Measurements from ENCODE around the gene TGFBR3L. TPM values are rescaled to one million over a fixed set of nuclear protein-coding genes. Genes with fewer than 3 reads are reported as not detected.

TGFBR3L gene
- total and polyA plus RNA-seq, 2 of the 4 experiments (the other 2 are of a cell fraction) = 0.94 TPM; not detected in 1

DNA sequence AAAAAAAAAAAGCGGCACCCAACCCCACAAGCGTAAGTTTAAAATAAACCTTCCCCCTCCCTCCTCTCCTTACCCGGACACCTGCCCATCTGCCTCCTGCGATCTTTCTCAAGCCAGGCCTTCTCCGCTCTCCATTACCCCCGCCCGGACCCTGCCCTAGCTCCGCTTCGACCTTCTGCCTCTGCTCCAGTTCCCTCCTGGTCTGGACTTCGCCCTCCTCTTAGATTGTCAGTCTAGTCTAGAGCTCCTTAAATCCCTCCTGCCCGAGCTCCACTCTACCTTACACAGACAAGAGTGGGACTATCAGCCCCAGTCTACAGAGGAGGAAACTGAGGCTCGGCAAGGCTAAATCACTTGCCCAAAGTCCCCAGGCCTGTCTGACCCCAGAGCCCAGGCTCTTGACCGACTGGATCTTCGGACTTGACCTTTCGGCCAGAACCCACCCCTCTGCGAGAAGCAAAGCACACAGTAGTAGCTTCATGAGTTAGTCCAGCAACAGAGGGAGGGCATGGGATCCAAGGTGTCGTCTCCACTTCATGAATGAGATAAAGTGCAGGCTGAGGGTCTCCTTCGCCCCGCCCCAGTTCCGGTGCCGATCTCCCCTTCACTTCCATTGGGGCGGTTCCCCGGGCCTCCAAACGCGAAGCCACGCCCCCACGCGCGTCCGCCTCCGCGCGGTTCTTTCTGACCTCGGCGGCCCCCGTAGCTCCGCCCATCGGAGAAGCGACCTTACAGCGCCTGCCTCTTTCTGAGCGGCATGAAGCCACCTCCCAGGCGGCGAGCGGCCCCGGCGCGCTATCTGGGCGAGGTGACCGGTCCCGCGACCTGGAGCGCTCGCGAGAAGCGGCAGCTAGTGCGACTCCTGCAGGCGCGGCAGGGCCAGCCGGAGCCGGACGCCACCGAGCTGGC is 5.2 kb downstream of the TGFBR3L start, which contains the start of gene SNAPC2:
Gene SNAPC2, plus strand, starts transcription at position 729 of the 909 bp plus-strand sequence. Its CDS starts 29 bp downstream, at position 758.
- H4K5ac ChIP-seq (ENCODE audit: low read depth, low read length) = peak within 1 kb of the TSS; percentile 90
- no peaks in the 10 kb centered on the region for H3K9me3 ChIP-seq (ENCODE audit: control insufficient read depth, insufficient read depth, low read length)
- H2BK15ac ChIP-seq (ENCODE audit: low read depth, low read length) = peak within 1 kb of the TSS; percentile 90
- H3K4ac ChIP-seq (ENCODE audit: low read depth, low read length) = peak within 1 kb of the TSS; percentile 99
- WGBS, 2 experiments (ENCODE audit: extremely low coverage in 2 of 2, insufficient read length in 1 of 2) = 10% methylated on average over 42 of the region's 62 CpGs; no CpG with 5 or more reads in 1 of the 2 experiments
- peak within 1 kb of the TSS; percentile 79 for H3K56ac ChIP-seq (ENCODE audit: extremely low read depth, insufficient read depth, low read length)
- H3K79me1 ChIP-seq (ENCODE audit: low read depth in 1 of 2, low read length in 2 of 2) = peaks cover 0 to 19% of the 10 kb centered on the region in 2 experiments; a peak in 2 of 4 replicates
- H3K9me1 ChIP-seq (ENCODE audit: insufficient read depth, low read length) = peaks cover 9% of the 10 kb centered on the region
- no TSS peak for BruUV-seq (replicated peaks)
- peaks cover 11% of the 10 kb centered on the region for H3K27me3 ChIP-seq (ENCODE audit: control insufficient read depth, insufficient read depth, low read length)
- H2BK5ac ChIP-seq (ENCODE audit: low read depth, low read length, poor library complexity, severe bottlenecking) = peak within 1 kb of the TSS; percentile 91
- H3K4me3 ChIP-seq (ENCODE audit: insufficient read depth, low read depth, low read length) = peak within 1 kb of the TSS; percentile 92
- peak within 1 kb of the TSS; percentile 54 for H3K18ac ChIP-seq (ENCODE audit: low read depth, low read length)
- peak within 1 kb of the TSS; percentile 95 for H4K91ac ChIP-seq (ENCODE audit: insufficient read depth, low read depth, low read length)
- peak within 1 kb of the TSS; percentile 93 for H3K4me2 ChIP-seq (ENCODE audit: low read depth, low read length)
- intact Hi-C loops (cut with micrococcal nuclease) = no loop called here
- H3K14ac ChIP-seq (replicated peaks; ENCODE audit: low read depth, low read length) = peak within 1 kb of the TSS; percentile 99
- H3K4me1 ChIP-seq (ENCODE audit: control insufficient read depth, insufficient read depth, low read length) = peaks cover 21% of the 10 kb centered on the region
- CTCF ChIA-PET = interaction anchor here (1.0 to 1.7 kb wide), 4 partner anchors 10 to 26 kb away, joined by 3 to 6 read pairs (median 5); partner anchors contain the start of gene MAP2K7
- peak within 1 kb of the TSS; percentile 100 for H2AFZ ChIP-seq (replicated peaks; ENCODE audit: low read length, poor library complexity)
- peak within 1 kb of the TSS; percentile 72 for H2BK120ac ChIP-seq (ENCODE audit: low read depth, low read length)
- dilution Hi-C loops (cut with HindIII; ENCODE audit: low sequenced_read_pairs, unreplicated experiment) = no loop called here
- peak within 1 kb of the TSS; percentile 84 for H2BK20ac ChIP-seq (ENCODE audit: low read depth, low read length)
- DNase-seq (peak; percentile 91), ATAC-seq (ENCODE audit: low read depth) (peak; percentile 71)
- TF ChIP-seq BHLHE40 (IDR thresholded peaks at IDR 0.05; ENCODE audit: low read depth, low read length) (peak; percentile 35), MXI1 (IDR thresholded peaks at IDR 0.05; ENCODE audit: borderline replicate concordance, low read depth, low read length) (peak; percentile 52; the same call in 1 of the 2 replicates), MAZ (IDR thresholded peaks at IDR 0.05; ENCODE audit: borderline replicate concordance, low read depth, low read length) (peak; percentile 68), RAD21 (IDR thresholded peaks at IDR 0.05; ENCODE audit: low read length) (no peak)
- H4K20me1 ChIP-seq (ENCODE audit: insufficient read depth, low read length) = peaks cover 11% of the 10 kb centered on the region
- peak within 1 kb of the TSS; percentile 95 for H2AK5ac ChIP-seq (ENCODE audit: low read depth, low read length)
- in situ Hi-C loops (cut with MboI; ENCODE audit: low sequenced_read_pairs) = no loop called here
- H4K8ac ChIP-seq (ENCODE audit: low read depth in 2 of 2, low read length in 2 of 2) = peak within 1 kb of the TSS; percentile 99 to 100
- H2AK9ac ChIP-seq (replicated peaks; ENCODE audit: low read depth, low read length, poor library complexity) = peak within 1 kb of the TSS; percentile 99
- H3K23ac ChIP-seq (ENCODE audit: low read depth, low read length) = peak within 1 kb of the TSS; percentile 98
- peak within 1 kb of the TSS; percentile 84 for H3K27ac ChIP-seq (ENCODE audit: insufficient read depth, low read length)
- H3K36me3 ChIP-seq (ENCODE audit: control insufficient read depth, insufficient read depth, low read length) = peaks cover 7% of the 10 kb centered on the region; the same call in 1 of the 2 replicates
- peak within 1 kb of the TSS; percentile 80 for H3K9ac ChIP-seq (ENCODE audit: low read depth, low read length)
- POLR2A ChIA-PET (ENCODE audit: unreplicated experiment) = interaction anchor here (1.7 kb wide), 2 partner anchors 11 to 16 kb away, joined by 4 to 5 read pairs; partner anchors contain the start of gene MAP2K7

Data from IMR-90 (cell line).